PC-9 (cell line): ENCODE measurements around the gene TAF11L10.
"Not testable (repeated sequence)": the region's sequence is repeated elsewhere in the genome, so short reads cannot be mapped to it uniquely, and the experiment has no call there.

Experiments
- CTCF ChIP-seq: fragments of 200-600 bp; sonication (generic); conservative IDR thresholded peaks from 2 replicates; pipeline ENCODE4 v1.6.1; 2017; ENCODE audit warnings: mixed run types, antibody characterized with exemption, mild to moderate bottlenecking, moderate library complexity
- EZH2 ChIP-seq: fragments of 200-600 bp; sonication (generic); IDR thresholded peaks from 2 replicates; pipeline ENCODE4 v1.8.0; 2017; ENCODE audit warnings: antibody characterized with exemption, low read depth

- not testable (repeated sequence) for TF ChIP-seq CTCF, EZH2
Observed at GRCh38 chr5:17597728-17598127, at the start of gene TAF11L10.
